ENCODE measurements around the gene CHEK2. TPM values are rescaled to one million over a fixed set of nuclear protein-coding genes. Genes with fewer than 3 reads are reported as not detected.

The CHEK2 gene
- total and polyA plus RNA-seq, 2 donors: 8.8 to 15.6 TPM

DNA sequence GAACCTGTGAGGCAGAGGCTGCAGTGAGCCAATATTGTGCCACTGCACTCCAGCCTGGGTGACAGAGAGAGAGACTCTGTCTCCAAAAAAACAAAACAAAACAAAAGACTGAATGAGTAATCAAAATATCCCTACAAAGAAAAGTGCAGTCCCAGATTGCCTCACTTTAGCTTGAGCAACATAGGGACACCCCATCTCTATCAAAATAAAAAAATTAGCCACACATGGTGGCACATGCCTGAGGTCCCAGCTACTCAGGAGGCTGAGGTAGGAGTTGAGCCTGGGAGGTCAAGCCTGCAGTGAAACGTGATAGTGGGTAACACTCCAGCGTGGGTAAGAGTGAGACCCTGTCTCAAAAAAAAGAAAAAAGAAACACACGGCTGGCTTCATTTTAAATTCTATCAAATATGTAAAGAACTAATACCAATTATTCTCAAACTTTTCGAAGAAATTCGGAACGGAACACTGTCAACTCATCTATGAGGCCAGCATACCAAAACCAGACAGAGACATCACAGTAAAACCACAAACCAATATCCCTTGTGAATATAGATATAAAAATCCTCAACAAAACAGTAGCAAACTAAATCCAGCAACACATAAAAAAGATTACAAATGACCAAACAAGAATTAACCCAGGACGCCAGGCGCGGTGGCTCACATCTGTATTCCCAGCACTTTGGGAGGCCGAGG is 12.9 kb downstream of the CHEK2 start:
- WGBS: 96% methylated on average over 10 of the region's 10 CpGs
- Histone ChIP-seq H3K27ac (ENCODE audit: low read depth) (no peak overlapping the region), H3K4me1 (ENCODE audit: insufficient read depth) (no peaks in the 10 kb centered on the region), H3K4me3 (ENCODE audit: low read depth, low read length) (no peak overlapping the region), H3K36me3 (ENCODE audit: insufficient read depth) (no peaks in the 10 kb centered on the region)
- no peak for DNase-seq (ENCODE audit: extremely low spot score)

DNA sequence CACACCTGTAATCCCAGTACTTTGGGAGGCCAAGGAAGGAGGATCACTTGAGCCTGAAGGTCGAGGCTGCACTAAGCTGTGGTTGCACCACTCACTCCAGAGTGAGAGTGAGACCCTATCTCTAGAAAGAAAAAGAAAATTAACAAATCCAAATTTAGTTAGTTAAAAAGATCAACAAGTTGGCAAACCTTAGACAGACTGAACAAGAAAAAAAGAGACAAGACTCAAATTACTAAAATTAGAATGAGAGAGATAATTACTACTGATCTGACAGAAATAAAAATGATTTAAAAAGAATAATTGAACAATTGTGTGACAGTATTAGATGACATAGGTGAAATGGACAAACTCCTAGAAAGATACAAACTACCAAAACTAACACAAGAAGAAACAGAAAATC is 13.6 kb downstream of the CHEK2 start:
- Histone ChIP-seq H3K4me3 (ENCODE audit: low read depth, low read length) (no peak overlapping the region), H3K27ac (ENCODE audit: low read depth) (no peak overlapping the region), H3K36me3 (ENCODE audit: insufficient read depth) (no peaks in the 10 kb centered on the region), H3K4me1 (ENCODE audit: insufficient read depth) (no peaks in the 10 kb centered on the region)
- 95% methylated on average over 1 of the region's 1 CpG for WGBS
- DNase-seq (ENCODE audit: extremely low spot score): no peak

DNA sequence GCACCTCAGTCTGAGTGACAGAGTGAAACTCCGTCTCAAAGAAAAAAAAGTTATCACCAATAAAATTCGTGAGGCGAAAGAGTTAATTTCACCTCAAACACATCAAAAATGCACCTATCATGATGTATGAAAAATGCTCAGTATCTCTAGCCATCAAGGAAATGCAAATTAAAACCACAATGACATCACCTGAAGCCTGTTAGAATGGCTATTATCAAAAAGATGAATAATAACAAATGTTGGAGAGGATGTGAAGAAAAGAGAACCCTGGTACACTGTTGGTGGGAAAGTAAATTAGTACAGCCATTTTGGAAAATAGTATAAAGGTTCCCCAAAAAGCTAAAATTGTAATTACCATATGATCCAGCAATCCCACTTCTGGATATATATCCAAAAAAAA is 23.6 kb downstream of the CHEK2 start:
- Histone ChIP-seq H3K27ac (ENCODE audit: low read depth) (no peak overlapping the region), H3K4me3 (ENCODE audit: low read depth, low read length) (no peak overlapping the region), H3K4me1 (ENCODE audit: insufficient read depth) (no peaks in the 10 kb centered on the region), H3K36me3 (ENCODE audit: insufficient read depth) (no peaks in the 10 kb centered on the region)
- DNase-seq (ENCODE audit: extremely low spot score): no peak
- WGBS: 95% methylated on average over 3 of the region's 3 CpGs

DNA sequence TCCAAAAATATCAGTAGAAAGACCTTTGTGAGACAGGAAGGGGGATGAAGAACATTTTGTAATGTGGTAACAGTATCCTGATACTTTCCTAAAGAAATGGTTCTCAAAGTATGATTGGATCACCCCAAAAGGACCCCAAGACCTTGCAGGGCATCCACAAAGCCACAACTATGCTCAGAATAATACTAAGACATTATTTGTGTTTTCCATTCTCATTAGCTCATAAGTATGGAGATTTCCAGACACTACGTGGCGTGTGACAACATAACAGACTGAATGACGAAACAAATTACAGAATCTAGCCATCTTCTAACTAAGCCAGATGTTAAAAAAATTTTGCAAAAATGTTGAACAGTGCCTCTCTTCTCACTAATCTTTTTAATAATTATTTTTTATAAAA is 24.9 kb downstream of the CHEK2 start:
- H3K4me3 ChIP-seq (ENCODE audit: low read depth, low read length): no peak overlapping the region
- no peak for DNase-seq (ENCODE audit: extremely low spot score)
- H3K4me1 ChIP-seq (ENCODE audit: insufficient read depth): no peaks in the 10 kb centered on the region
- WGBS: over 99% methylated on average over 3 of the region's 3 CpGs
- H3K36me3 ChIP-seq (ENCODE audit: insufficient read depth): no peaks in the 10 kb centered on the region
- H3K27ac ChIP-seq (ENCODE audit: low read depth): no peak overlapping the region

DNA sequence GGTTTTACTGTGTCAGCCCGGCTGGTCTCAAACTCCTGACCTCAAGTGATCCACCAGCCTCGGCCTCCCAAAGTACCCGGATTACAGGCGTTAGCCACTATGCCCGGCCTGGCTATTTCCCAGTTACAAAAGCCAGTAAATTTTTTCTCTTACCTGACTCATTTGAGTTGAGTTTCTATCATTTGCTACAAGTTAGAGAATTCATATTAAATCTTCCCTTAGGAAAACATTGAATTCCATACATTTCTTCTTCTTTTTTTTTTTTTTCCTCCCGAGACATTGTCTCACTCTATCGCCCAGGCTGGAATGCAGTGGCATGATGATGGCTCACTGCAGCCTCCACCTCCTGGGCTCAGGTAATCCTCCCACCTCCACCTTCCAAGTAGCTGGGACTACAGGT is 26.0 kb downstream of the CHEK2 start:
- Histone ChIP-seq H3K36me3 (ENCODE audit: insufficient read depth) (no peaks in the 10 kb centered on the region), H3K27ac (ENCODE audit: low read depth) (no peak overlapping the region), H3K4me1 (ENCODE audit: insufficient read depth) (no peaks in the 10 kb centered on the region), H3K4me3 (ENCODE audit: low read depth, low read length) (no peak overlapping the region)
- no peak for DNase-seq (ENCODE audit: extremely low spot score)
- WGBS: 67% methylated on average over 7 of the region's 7 CpGs

DNA sequence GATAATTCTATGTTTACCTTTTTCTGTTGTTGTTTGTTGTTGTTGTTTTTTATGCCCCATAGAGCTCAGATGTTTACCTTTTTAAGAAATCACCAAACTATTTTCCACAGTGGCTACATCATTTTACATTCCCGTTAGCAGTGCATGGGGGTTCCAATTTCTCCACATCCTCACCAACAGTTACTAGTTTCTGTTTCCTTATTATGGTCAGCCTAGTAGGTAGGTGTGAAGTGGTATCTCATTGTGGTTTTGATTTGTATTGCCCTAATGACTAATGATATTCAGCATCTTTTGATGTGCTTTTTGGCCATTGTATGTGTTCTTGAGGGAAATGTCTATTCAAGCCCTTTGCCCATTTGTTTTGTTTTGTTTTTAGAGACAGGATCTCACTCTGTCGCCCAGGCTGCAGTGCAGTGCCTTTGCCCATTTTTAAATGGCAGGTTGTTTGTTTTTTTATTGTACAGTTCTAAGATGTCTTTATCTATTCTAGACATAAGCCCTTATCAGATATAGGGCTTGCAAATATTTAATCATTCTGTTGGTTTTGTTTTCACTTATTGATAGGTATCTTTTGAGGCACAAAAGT is 27.5 kb downstream of the CHEK2 start:
- no peaks in the 10 kb centered on the region for H3K36me3 ChIP-seq (ENCODE audit: insufficient read depth)
- 87% methylated on average over 2 of the region's 2 CpGs for WGBS
- no peak overlapping the region for H3K27ac ChIP-seq (ENCODE audit: low read depth)
- no peak for DNase-seq (ENCODE audit: extremely low spot score)
- H3K4me3 ChIP-seq (ENCODE audit: low read depth, low read length): no peak overlapping the region
- H3K4me1 ChIP-seq (ENCODE audit: insufficient read depth): no peaks in the 10 kb centered on the region

DNA sequence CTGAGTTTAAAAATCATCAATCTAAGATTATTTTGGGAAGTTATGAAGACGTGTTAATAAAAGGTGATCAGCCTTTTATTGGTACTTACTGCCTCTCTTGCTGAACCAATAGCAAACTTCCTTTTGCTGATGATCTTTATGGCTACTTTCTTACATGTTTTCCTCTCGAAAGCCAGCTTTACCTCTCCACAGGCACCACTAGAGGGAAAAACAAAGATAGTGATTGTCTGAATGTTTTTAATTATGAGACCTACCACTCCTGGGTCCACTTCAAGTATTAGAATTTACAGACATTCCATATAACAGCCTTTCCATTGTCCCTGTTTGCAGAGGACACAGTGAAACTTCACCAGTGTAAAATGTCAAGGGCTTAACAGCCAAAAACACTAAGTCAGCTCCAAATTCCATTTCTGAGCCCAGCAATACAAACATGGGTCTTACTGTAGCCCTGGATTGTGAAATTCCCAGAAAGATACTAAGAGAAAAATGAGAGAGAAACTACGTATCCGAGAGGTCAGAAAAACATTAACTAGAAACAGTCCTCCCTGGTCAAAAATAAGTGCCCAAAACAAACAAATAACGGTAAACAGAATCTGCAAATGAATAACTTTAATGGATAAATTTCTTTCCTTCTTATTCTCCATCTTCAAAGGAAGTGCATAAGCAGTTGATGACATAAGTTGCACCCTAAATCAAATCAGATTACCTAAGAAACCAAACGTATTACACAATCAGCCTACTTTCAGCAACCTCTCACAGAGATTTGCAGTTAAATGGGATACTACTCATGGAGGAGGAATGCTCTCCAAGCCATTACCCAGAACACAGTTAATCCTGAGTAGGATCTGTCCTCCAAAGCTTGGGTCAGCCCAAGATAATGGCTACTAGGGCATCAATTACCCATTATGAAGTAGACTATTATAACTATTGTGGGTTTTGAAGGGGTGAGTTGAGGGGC is 29.5 kb downstream of the CHEK2 start:
- 38% methylated on average over 6 of the region's 6 CpGs for WGBS
- Histone ChIP-seq H3K36me3 (ENCODE audit: insufficient read depth) (no peaks in the 10 kb centered on the region), H3K4me3 (ENCODE audit: low read depth, low read length) (no peak overlapping the region), H3K4me1 (ENCODE audit: insufficient read depth) (no peaks in the 10 kb centered on the region), H3K27ac (ENCODE audit: low read depth) (peak overlapping the region; percentile 6)
- no peak for DNase-seq (ENCODE audit: extremely low spot score)

DNA sequence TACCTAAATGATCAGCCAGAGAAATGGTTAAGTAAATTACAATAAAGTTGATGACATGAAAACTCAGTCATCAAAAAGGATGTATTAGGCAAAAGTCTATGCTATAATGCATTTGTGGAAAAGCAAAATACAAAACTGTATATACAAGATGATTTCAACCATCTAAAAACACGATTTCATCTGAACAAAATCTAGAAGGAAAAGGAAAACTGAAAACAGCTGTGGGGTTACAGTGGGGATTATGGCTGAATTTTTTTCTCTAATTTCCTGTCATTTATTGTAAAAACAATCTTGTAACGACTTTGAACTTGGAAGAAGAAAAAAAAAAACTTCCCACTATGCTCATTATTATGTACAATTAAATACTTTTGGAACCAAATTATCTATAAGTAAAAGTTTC is 30.3 kb downstream of the CHEK2 start:
- no peak for DNase-seq (ENCODE audit: extremely low spot score)
- H3K4me1 ChIP-seq (ENCODE audit: insufficient read depth): no peaks in the 10 kb centered on the region
- WGBS: 44% methylated on average over 2 of the region's 2 CpGs
- no peak overlapping the region for H3K4me3 ChIP-seq (ENCODE audit: low read depth, low read length)
- H3K36me3 ChIP-seq (ENCODE audit: insufficient read depth): no peaks in the 10 kb centered on the region
- no peak overlapping the region for H3K27ac ChIP-seq (ENCODE audit: low read depth)

DNA sequence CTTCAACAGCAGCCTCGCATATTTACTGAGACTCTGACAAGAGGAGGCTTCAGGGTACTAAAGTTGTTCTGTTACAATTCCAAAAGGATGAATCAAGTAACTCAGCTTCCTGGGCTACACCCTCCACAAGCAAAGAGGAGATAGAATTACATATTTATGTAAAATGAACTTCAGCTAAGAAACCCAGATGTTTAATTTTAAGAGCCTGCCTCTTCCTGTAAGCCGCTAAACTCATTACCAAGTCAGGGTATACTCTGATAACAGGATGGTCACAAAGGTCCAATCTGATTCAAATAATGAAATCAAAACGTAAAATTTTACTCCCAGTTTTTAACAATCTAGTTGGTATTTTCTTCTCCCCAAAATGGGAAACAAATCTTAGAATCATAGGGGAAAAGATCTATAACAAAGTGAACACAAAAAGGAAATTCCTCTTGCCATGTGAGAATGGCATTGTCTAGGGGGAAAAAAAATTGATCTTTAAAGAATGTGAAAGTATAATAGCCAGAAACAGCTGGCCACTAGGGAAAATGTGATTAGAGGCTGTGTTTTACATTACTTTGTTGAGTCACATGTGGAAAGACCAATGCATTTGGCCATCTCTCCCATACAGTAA is 30.9 kb downstream of the CHEK2 start:
- H3K4me3 ChIP-seq (ENCODE audit: low read depth, low read length): no peak overlapping the region
- 44% methylated on average over 3 of the region's 3 CpGs for WGBS
- no peak for DNase-seq (ENCODE audit: extremely low spot score)
- peak overlapping the region; percentile 23 for H3K27ac ChIP-seq (ENCODE audit: low read depth)
- no peaks in the 10 kb centered on the region for H3K4me1 ChIP-seq (ENCODE audit: insufficient read depth)
- H3K36me3 ChIP-seq (ENCODE audit: insufficient read depth): no peaks in the 10 kb centered on the region

DNA sequence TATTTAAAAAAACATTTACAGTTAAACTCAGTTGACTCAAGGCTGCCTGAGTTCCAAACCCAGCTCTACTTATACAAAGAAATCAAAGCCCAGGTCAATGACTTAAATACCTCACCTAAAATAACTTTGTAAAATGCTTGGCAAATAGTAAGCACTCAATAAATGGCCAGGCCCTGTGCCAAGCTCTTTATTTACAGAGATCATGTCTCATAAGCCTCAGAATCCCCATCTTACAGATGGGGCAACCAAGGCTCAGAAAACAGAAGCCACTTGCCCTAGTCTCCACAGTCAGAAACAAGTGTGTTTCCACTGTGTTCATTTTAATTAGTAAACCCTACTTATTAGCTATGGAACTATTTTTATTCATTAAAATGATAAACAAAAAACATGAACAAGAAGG is 31.5 kb downstream of the CHEK2 start:
- no peak overlapping the region for H3K4me3 ChIP-seq (ENCODE audit: low read depth, low read length)
- no peak for DNase-seq (ENCODE audit: extremely low spot score)
- no peaks in the 10 kb centered on the region for H3K4me1 ChIP-seq (ENCODE audit: insufficient read depth)
- H3K27ac ChIP-seq (ENCODE audit: low read depth): no peak overlapping the region
- H3K36me3 ChIP-seq (ENCODE audit: insufficient read depth): no peaks in the 10 kb centered on the region

DNA sequence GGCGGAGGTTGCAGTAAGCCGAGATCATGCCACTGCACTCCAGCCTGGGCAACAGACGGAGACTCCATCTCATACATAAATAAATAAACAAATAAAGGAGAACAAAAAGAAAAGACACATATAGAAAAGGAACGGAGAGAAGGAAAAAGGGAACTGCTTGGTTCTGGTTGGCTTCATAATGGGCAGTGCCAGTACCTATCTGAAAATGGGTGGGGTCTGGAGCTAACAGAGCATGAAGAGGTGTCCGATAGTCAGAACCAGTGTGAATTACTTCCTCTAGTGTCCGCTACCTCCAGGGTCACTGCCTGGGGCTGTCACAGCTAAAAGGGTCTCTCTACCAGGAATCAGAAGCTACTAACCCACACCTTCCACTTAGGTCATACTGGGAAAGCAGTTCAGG is 34.8 kb downstream of the CHEK2 start:
- Histone ChIP-seq H3K36me3 (ENCODE audit: insufficient read depth) (no peaks in the 10 kb centered on the region), H3K4me3 (ENCODE audit: low read depth, low read length) (no peak overlapping the region), H3K4me1 (ENCODE audit: insufficient read depth) (no peaks in the 10 kb centered on the region), H3K27ac (ENCODE audit: low read depth) (no peak overlapping the region)
- WGBS: 94% methylated on average over 6 of the region's 6 CpGs
- no peak for DNase-seq (ENCODE audit: extremely low spot score)

DNA sequence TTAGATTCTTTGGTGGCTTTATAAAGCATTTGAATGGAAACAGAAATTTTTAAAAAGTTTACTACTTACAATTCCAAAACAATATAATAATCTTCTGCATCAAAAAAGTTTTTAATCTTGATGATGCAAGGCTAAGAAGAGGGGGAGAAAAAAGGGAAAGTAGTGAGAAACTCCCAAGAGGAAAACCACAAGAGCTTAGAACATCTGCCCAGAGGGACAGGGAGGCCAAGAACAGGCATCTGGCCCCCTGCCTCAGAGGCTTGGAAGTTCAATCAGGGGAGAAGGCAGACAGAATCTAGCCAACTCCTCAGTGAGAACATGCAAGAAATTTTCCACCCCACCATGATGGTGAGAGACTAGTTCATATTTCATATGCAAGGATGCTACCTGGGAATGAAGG is 38.2 kb downstream of the CHEK2 start:
- no peak overlapping the region for H3K4me3 ChIP-seq (ENCODE audit: low read depth, low read length)
- no peak for DNase-seq (ENCODE audit: extremely low spot score)
- H3K36me3 ChIP-seq (ENCODE audit: insufficient read depth): no peaks in the 10 kb centered on the region
- no peak overlapping the region for H3K27ac ChIP-seq (ENCODE audit: low read depth)
- no peaks in the 10 kb centered on the region for H3K4me1 ChIP-seq (ENCODE audit: insufficient read depth)

DNA sequence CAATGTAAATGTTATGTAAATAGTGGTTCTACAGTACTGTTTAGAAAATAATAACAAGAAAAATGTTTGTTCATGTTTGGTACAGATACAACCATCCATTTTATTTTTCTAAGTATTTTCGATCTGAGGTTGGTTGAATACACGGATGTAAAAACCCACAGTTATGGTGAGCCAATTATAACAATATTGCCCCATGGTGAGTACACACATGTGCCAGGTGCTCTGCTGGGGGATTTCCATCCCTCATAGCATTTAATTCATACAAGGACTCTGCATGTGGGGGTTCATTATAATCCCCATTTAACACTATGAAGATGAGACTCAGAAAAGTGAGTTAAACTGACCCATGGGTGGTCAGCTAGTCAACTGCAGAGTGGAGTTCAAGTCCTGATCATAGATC is 38.7 kb downstream of the CHEK2 start:
- DNase-seq (ENCODE audit: extremely low spot score): no peak
- no peak overlapping the region for H3K27ac ChIP-seq (ENCODE audit: low read depth)
- 97% methylated on average over 2 of the region's 2 CpGs for WGBS

More for the DNA sequence above, 38.7 kb downstream of the CHEK2 start:
- H3K4me1 ChIP-seq (ENCODE audit: insufficient read depth): no peaks in the 10 kb centered on the region
- H3K4me3 ChIP-seq (ENCODE audit: low read depth, low read length): no peak overlapping the region
- no peaks in the 10 kb centered on the region for H3K36me3 ChIP-seq (ENCODE audit: insufficient read depth)
